Stimulated activated naive CD8-positive, alpha-beta T cell treated with anti-CD3 and anti-CD28 coated beads, Interleukin-15, Interleukin-2, amounts not matched to agents 100 U/mL and 50 U/mL, for 24 hours (primary cell): ENCODE data around the gene FBXL16.
"Not testable (repeated sequence)": the region's sequence is repeated elsewhere in the genome, so short reads cannot be mapped to it uniquely, and the experiment has no call there.

Source experiments
- ATAC-seq: fragments of 150-1000 bp; cut with Tn5 transposase; one replicate; pipeline ENCODE4 v1.10.0; 2021
- DNase-seq: peaks from one replicate; pipeline ENCODE4 v3.0.0; 2021

Gene FBXL16

GRCh38 chr16:705431-706188 lies at the start of gene FBXL16:
TSS of gene FBXL16 (minus strand) at chr16:705801. CDS start at chr16:697405, 8,396 bp downstream.
- no peak for ATAC-seq

GRCh38 chr16:754656-755055 lies 49.1 kb upstream of the FBXL16 start:
- no peak for ATAC-seq
- no peak for DNase-seq

More at GRCh38 chr16:705431-706188, at the start of gene FBXL16:
- DNase-seq, result no peak

DNA sequence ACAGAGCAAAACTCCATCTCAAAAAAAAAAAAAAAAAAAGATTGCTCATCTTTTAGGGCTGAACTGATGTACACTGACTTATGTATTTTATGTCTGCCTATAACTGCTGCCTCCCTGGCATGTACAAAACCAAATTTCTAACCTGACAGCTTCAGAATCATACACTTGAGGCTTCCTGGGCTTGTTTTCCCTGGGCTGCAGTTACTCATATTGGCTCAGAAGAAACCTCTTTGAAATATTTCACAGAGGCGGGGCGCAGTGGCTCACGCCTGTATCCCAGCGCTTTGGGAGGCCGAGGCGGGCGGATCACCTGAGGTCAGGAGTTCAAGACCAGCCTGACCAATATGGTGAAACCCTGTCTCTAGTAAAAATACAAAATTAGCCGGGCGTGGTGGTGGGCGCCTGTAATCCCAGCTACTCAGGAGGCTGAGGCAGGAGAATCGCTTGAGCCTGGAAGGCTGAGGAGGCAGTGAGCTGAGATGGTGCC lies 48.6 kb upstream of the FBXL16 start:
- not testable (repeated sequence) for DNase-seq, ATAC-seq

DNA sequence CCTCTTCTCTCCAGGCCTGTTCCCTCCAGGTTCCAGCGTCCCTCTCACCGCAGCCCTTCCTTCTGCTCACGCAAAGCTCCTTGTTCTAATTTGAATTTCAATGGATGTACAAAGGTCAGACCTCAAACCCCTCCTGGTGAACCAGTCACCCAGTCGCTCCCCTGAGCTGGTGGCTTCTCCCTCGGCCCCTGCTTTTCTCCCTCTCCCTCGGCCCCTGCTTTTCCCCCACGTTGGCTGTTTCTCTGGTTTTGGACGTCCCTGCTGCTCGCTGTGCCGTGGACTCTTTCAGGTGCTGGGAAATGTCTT lies 46.4 kb upstream of the FBXL16 start:
- DNase-seq (no peak), ATAC-seq (no peak)

- ATAC-seq (peak; percentile 19), DNase-seq (no peak)
These were observed 45.8 kb upstream of the FBXL16 start for GRCh38 chr16:751152-752006.

GRCh38 chr16:750485-750884 lies 44.9 kb upstream of the FBXL16 start:
- DNase-seq (no peak), ATAC-seq (no peak)

- no peak for DNase-seq
- ATAC-seq, result no peak
These were observed 43.4 kb upstream of the FBXL16 start for GRCh38 chr16:749010-749409.

DNA sequence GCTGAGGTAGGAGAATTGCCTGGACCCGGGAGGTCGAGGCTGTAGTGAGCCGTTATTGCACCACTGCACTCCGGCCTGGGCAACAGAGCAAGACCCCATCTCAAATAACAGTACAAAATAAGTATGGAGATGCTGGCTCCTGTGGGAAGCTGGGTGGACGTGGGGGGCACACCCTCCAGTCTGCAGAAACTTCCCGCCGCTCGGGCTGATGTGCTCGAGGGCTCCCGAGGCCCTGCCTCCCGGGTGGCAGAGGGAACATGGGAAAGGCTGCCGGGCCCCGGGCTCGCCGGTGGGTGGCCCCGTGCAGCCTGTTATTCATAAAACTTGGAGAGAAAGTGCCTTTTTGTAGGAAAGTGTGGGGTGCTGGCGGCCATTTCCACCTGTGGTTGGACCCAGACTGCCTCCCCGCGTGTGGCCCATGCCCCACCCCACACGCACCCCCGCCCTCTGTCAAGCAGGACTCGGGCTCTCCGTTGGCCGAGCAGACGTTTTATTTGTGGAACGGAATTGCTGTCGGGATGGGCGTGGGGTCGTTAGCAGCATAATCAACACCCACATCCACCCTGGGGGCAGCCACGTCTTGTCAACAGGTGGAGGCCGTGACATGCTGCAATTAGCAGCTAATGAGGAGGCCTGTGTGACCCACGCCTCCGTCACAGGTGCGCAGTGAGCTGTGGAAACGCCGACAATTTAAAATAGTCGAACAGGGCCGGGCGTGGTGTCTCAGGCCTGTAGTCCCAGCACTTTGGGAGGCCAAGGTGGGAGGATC lies 42.6 kb upstream of the FBXL16 start:
- no peak for ATAC-seq
- no peak for DNase-seq

DNA sequence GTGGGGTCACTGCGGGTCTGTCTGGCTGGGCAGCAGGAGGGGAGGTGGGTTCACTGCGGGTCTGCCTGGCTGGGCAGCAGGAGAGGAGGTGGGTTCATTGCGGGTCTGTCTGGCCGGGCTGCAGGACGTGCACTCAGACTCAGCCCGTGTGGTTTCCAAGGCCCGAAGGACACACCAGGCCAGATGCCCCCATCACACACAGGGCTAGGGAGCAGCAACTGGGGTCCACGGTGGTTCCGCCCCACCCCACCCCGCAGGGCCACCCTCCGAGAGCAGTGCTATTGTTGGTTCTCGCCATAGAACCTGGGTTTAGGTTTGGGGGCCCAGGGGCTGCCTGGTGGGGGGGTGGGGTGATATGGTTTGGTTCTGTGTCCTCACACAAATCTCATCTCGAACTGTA lies 41.0 kb upstream of the FBXL16 start:
- no peak for ATAC-seq
- DNase-seq, result no peak

GRCh38 chr16:745739-746138 lies 40.1 kb upstream of the FBXL16 start:
- no peak for ATAC-seq

GRCh38 chr16:743794-744500 lies 38.3 kb upstream of the FBXL16 start:
- DNase-seq, result no peak
- ATAC-seq, result no peak

More at GRCh38 chr16:745739-746138, 40.1 kb upstream of the FBXL16 start:
- peak; percentile 46 for DNase-seq

DNA sequence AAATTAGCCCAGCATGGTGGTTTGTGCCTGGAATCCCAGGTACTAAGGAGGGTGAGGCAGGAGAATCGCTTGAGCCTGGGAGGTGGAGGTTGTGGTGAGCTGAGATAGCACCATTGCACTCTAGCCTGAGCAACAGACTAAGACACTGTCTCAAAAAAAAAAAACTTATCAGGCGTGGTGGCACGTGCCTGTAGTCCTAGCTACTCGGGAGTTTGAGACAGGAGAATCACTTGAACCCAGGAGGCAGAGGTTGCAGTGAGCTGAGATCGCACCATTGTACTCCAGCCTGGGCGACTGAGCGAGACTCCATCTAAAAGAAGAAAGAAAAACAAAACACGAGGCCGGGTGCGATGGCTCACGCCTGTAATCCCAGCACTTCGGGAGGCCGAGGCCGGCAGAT lies 37.3 kb upstream of the FBXL16 start:
- not testable (repeated sequence) for DNase-seq, ATAC-seq

GRCh38 chr16:741986-742629 lies 36.5 kb upstream of the FBXL16 start:
- DNase-seq (no peak), ATAC-seq (no peak)

DNA sequence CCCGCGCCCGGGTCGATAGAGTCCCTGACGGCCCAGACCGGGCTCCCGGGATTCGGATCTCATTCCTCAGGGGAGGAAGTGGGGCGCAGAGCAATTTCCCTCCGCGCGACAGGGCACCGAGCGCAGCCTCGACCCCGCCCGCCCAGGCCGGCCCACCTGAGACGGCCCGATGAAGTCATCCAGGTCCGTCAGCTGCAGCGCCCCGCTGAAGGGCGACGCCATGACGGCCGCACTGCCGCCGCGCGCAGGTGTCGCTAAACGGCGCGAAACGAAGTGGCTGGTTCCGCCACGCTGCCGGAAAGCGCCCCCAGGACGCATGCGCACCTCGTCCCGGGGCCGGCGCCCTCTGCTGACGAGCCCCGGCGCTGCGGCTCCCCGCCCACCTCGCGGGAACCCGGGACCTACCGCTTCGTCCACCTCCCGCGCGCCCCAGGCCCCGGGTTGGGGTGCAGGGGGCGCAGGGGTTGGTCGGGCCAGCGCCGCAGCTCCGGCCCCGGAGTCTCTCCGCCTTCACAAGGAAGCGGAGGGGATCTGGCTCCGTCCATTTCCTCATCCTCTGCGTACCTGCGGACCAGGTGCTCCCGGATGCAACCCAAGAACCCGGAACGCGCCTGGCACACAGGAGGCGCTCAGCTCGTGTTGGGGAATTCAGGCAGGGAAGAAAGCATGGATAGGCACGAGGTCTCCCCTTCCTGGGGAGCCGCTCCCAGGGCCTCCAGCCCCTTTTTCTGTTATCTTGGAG lies 35.3 kb upstream of the FBXL16 start, which contains the start of gene CIAO3:
Gene CIAO3 (minus strand): TSS at position 234 of the 742 bp plus-strand sequence. CDS start 12 bp downstream, at position 222.
- DNase-seq (peak; percentile 94), ATAC-seq (peak; percentile 77)

DNA sequence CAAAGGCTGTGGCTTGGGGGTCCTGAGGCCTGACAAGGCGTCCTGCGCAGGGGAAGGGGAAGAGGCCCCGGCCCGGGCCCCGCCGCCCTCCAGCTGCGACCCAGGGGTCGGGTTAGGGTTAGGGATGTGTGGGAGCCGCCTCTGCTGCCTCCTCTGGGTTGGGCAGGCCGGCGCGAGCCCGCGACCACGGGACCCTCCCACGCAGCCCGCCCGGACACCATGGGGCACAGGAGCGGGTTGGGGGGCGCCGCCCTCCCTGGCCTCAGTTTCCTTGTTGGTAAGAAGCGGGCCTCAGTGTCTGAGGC lies 34.8 kb upstream of the FBXL16 start:
- ATAC-seq (no peak), DNase-seq (no peak)

- DNase-seq, result no peak
- ATAC-seq, result no peak
These were observed 34.2 kb upstream of the FBXL16 start for GRCh38 chr16:739560-740458.

GRCh38 chr16:736936-737481 lies 31.4 kb upstream of the FBXL16 start:
- no peak for DNase-seq
- ATAC-seq, result no peak

GRCh38 chr16:735982-736453 lies 30.4 kb upstream of the FBXL16 start:
- DNase-seq (peak; percentile 60), ATAC-seq (peak; percentile 70)
